Motor neuron (in vitro differentiated cells): Measurements from ENCODE around the gene NKX1-2. TPM values are rescaled to one million over a fixed set of nuclear protein-coding genes. Genes with fewer than 3 reads are reported as not detected.

Source experiments
- ATAC-seq, 8 experiments: fragments of 200-7000 bp; cut with Tn5 transposase; replicated peaks in 6 of 8; 2 replicates each; pipeline ENCODE4 v1.8.0; 2021; ENCODE audit warnings: mild to moderate bottlenecking in 8 of 8, moderate library complexity in 8 of 8
- H3K27ac ChIP-seq, 2 donors: fragments of 250-450 bp; sonication (Bioruptor Pico); 2 replicates each; pipeline ENCODE4 v1.9.0; 2021; ENCODE audit warnings: antibody characterized with exemption in 2 of 2, mild to moderate bottlenecking in 2 of 2, moderate library complexity in 1 of 2
- H3K4me1 ChIP-seq, 2 donors: fragments of 250-450 bp; sonication (Bioruptor Pico); replicated peaks in 1 of 2; 2 replicates each; pipeline ENCODE4 v1.6.1; 2021; ENCODE audit warnings: antibody characterized with exemption in 2 of 2, mild to moderate bottlenecking in 2 of 2, moderate library complexity in 1 of 2
- H3K4me3 ChIP-seq, 5 donors: fragments of 250-450 bp; sonication (Bioruptor Pico); 2 replicates each; pipeline ENCODE4 v1.9.0; 2021; ENCODE audit warnings: antibody characterized with exemption in 5 of 5, mild to moderate bottlenecking in 5 of 5, moderate library complexity in 4 of 5
- WGBS, 10 experiments: fragments of 450-650 bp; shearing (Covaris generic); methylation state at CpG; one replicate each; pipeline ENCODE4 v1.0.0; 2022; 5-methylcytosine and 5-hydroxymethylcytosine counted together
- in situ Hi-C, 9 experiments: fragments of 400-800 bp; cut with MboI; loops; one replicate each; pipeline ENCODE4 v1.15.0; 2021; ENCODE audit warnings: low sequenced_read_pairs in 9 of 9, low pct_unique_long_range_greater_than_20kb in 2 of 9; ENCODE audit not compliant: unreplicated experiment in 9 of 9
- total RNA-seq, 8 experiments: library from RNA; unstranded; fragments of 300-600 nt; gene quantifications; 2 replicates each; pipeline versions ENCODE4 v1.2.3 to v1.2.4, GENCODE V29; 2022

NKX1-2 gene
- total RNA-seq, 8 experiments from 2014 or later, result 0.09 to 2.6 (median 0.25) TPM; not detected in 4

GRCh38 chr10:124484661-124485060, 34.8 kb upstream of the NKX1-2 start:
- 33 to 79% (median 61%) methylated on average over 1 to 2 of the region's 2 CpGs; no CpG with 5 or more reads in 4 of the 10 experiments for whole genome bisulfite sequencing, 10 experiments
- Histone ChIP-seq H3K27ac (no peak overlapping the region), H3K4me1 (peaks cover 0 to 10% of the 10 kb centered on the region in 2 donors), H3K4me3 (no peak overlapping the region)
- peak in 2 of 8 experiments; percentile 42 to 46 for ATAC-seq
- in situ Hi-C loops, result no loop called here

GRCh38 chr10:124484031-124484430, 34.2 kb upstream of the NKX1-2 start:
- peaks cover 0 to 10% of the 10 kb centered on the region in 2 donors for H3K4me1 ChIP-seq
- in situ Hi-C loops, result no loop called here
- 85 to 93% (median 90%) methylated on average over 2 to 9 of the region's 17 CpGs; no CpG with 5 or more reads in 7 of the 10 experiments for WGBS, 10 experiments
- no peak overlapping the region for H3K27ac ChIP-seq
- H3K4me3 ChIP-seq, result no peak overlapping the region
- ATAC-seq, result no peak

DNA sequence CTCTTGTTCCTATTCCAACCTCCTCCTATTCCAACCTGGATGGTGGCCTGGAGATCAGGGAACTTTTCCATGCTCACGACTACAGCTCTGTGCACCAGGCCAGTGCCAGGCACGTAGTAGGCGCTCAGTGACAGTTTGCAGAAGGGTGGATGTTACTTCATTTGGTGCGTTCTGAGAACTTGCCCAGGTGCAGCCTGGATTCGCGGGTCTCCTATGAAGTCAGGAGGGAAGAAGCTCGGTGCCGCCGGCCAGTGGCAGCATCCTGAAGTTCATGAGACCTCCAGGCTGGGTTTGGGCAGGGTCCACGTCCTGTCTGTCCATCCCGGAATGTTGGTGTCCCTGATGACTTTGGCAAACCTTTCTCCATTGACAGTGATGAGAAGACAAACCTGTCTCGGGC, 33.0 kb upstream of the NKX1-2 start:
- Histone ChIP-seq H3K4me3 (no peak overlapping the region), H3K4me1 (peaks cover 7 to 18% of the 10 kb centered on the region in 2 donors), H3K27ac (no peak overlapping the region)
- 50 to 90% (median 80%) methylated on average over 2 to 7 of the region's 12 CpGs; no CpG with 5 or more reads in 3 of the 10 experiments for WGBS, 10 experiments
- in situ Hi-C loops, result no loop called here
- no peak for ATAC-seq

DNA sequence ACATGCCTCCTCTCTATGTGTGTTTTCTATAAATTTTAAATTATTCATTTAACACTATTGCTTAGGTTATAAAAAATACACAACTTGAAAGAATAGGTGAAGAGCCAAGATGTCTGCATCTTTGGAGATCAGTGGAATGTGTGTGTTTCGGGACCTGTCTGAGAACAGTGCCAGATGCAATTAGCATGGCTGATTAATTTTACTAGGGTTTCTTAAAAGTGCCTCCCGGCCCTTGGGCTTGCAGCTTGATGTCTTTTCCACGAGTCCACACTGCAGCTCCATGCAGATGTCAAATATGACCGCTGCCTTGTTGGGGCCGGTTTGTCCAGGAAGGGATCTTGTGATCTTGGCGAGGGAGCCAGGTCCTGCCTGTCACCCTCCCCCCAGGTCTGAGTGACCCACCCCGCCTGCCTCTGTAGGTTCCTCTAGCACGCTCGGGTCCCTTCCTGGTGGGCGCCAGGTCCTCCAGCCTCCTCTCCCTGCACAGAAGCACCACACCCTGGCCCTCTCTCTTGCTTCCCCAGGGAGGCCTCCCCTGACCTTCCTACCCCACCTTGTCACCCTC, 32.5 kb upstream of the NKX1-2 start:
- H3K4me1 ChIP-seq, result peaks cover 7 to 18% of the 10 kb centered on the region in 2 donors
- H3K27ac ChIP-seq, result no peak overlapping the region
- in situ Hi-C loops, result no loop called here
- H3K4me3 ChIP-seq, result no peak overlapping the region
- WGBS, 10 experiments, result 50 to 100% (median 83%) methylated on average over 1 to 10 of the region's 10 CpGs; no CpG with 5 or more reads in 2 of the 10 experiments
- ATAC-seq, result no peak

GRCh38 chr10:124481717-124482116, 31.9 kb upstream of the NKX1-2 start:
- in situ Hi-C loops, result no loop called here
- Histone ChIP-seq H3K4me3 (no peak overlapping the region), H3K4me1 (peaks cover 7 to 18% of the 10 kb centered on the region in 2 donors), H3K27ac (no peak overlapping the region)
- ATAC-seq, result no peak
- 29 to 100% (median 78%) methylated on average over 1 to 6 of the region's 6 CpGs; no CpG with 5 or more reads in 2 of the 10 experiments for WGBS, 10 experiments

DNA sequence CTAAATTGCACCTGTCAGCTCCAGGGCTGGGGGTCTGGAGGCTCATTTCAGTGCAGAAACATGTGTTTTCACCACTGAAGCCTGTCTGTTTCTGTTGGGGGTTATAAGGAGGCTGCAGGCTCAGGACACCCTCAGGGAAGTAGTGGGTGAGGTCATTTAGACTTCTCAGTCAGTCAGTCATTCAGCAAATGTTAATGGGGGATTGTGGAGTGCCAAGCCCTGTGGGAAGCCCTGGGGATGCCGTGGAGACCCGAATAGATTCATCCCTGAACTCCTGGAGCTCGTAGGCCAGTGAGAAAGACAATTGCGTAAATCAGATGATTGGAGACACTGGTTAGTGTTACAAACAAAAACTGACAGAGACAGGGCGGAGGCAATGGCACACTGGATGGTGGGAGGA, 31.0 kb upstream of the NKX1-2 start:
- H3K4me1 ChIP-seq, result peaks cover 7 to 18% of the 10 kb centered on the region in 2 donors
- no peak overlapping the region for H3K4me3 ChIP-seq
- in situ Hi-C loops, result no loop called here
- peak in 3 of 8 experiments; percentile 25 to 80 (median 76) for ATAC-seq
- 14 to 100% (median 48%) methylated on average over 1 to 5 of the region's 5 CpGs; no CpG with 5 or more reads in 4 of the 10 experiments for WGBS, 10 experiments
- H3K27ac ChIP-seq, result peak overlapping the region in 1 of 2 donors; percentile 24

GRCh38 chr10:124478515-124478914, 28.7 kb upstream of the NKX1-2 start:
- ATAC-seq, result peak in 3 of 8 experiments; percentile 64 to 67 (median 66)
- Histone ChIP-seq H3K27ac (no peak overlapping the region), H3K4me1 (peaks cover 7 to 18% of the 10 kb centered on the region in 2 donors), H3K4me3 (no peak overlapping the region)
- in situ Hi-C loops, result no loop called here
- 80 to 100% (median 81%) methylated on average over 1 to 4 of the region's 14 CpGs; no CpG with 5 or more reads in 7 of the 10 experiments for WGBS, 10 experiments

DNA sequence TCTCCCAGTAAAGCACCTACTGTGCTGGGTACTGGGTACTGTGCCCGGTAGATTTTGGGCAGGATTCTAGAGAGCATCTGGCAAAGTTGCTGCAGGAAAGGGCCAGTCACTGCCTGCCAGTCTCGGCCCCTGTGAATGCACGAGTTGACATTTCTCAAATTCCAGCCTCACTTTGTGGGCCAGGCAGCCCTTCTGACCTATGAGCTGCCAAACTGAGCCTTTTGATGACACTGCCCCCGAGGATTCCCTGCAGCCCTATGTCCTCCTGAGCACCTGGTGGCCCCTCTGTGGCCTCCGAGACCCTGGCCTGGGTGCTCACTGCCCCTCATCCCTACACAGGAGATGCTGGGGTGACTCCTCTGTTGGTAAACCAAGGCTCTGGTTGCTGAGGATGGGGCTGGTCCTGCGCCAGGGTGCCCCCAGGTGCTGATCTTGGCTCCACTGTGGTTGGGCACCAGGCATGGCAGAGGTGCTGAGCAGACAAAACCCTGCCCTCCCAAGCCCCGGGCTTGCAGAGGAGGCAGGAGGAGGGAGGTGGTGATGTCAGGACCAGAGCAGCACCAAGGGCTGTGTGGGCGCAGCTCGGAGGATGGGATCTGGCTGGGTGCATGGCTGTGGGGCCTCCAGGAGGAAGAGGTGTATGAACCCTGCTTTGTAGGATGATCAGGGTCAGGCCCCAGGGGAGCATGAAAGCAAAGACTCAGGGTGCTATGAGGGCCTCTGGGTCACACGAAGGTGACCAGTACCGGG, 28.0 kb upstream of the NKX1-2 start:
- Histone ChIP-seq H3K27ac (peak overlapping the region in 1 of 2 donors; percentile 6), H3K4me3 (no peak overlapping the region), H3K4me1 (peaks cover 7 to 18% of the 10 kb centered on the region in 2 donors)
- in situ Hi-C loops, result no loop called here
- peak in 2 of 8 experiments; percentile 29 to 38 for ATAC-seq
- WGBS, 10 experiments, result 43 to 88% (median 60%) methylated on average over 4 to 5 of the region's 11 CpGs; no CpG with 5 or more reads in 7 of the 10 experiments

GRCh38 chr10:124476043-124476725, 26.3 kb upstream of the NKX1-2 start:
- Histone ChIP-seq H3K4me1 (peaks cover 7 to 15% of the 10 kb centered on the region in 2 donors), H3K4me3 (no peak overlapping the region), H3K27ac (no peak overlapping the region)
- WGBS, 10 experiments, result 84 to 100% (median 99%) methylated on average over 3 to 10 of the region's 23 CpGs; no CpG with 5 or more reads in 6 of the 10 experiments
- ATAC-seq, result no peak
- in situ Hi-C loops, result no loop called here

GRCh38 chr10:124474514-124475070, 24.8 kb upstream of the NKX1-2 start:
- no peak for ATAC-seq
- 71 to 78% methylated on average over 1 to 3 of the region's 9 CpGs; no CpG with 5 or more reads in 8 of the 10 experiments for WGBS, 10 experiments
- Histone ChIP-seq H3K27ac (no peak overlapping the region), H3K4me3 (no peak overlapping the region), H3K4me1 (peaks cover 7 to 17% of the 10 kb centered on the region in 2 donors)
- in situ Hi-C loops, result no loop called here

- no peak overlapping the region for H3K4me3 ChIP-seq
- H3K4me1 ChIP-seq, result peaks cover 2 to 10% of the 10 kb centered on the region in 2 donors
- 14 to 77% (median 60%) methylated on average over 1 to 3 of the region's 3 CpGs; no CpG with 5 or more reads in 5 of the 10 experiments for WGBS, 10 experiments
- no peak overlapping the region for H3K27ac ChIP-seq
- in situ Hi-C loops, result no loop called here
- ATAC-seq, result no peak
These were observed 23.2 kb upstream of the NKX1-2 start for GRCh38 chr10:124473070-124473469.

DNA sequence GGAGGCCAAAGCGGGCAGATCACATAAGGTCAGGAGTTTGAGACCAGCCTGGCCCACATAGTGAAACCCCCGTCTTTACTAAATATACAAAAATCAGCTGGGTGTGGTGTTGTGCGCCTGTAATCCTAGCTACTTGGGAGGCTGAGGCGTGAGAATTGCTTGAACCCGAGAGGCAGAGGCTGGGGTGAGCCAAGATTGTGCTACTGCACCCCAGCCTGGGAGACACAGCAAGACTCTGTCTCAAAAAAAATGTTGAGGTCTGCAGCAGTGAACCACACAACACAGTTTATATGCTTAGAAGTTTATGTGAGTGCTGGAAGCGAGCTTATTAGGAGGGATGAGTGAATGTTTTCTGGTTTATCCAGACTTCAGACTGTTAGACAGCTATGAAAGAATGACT, 22.2 kb upstream of the NKX1-2 start:
- 83 to 100% (median 94%) methylated on average over 1 to 6 of the region's 6 CpGs; no CpG with 5 or more reads in 1 of the 10 experiments for WGBS, 10 experiments
- in situ Hi-C loops, result no loop called here
- H3K27ac ChIP-seq, result no peak overlapping the region
- H3K4me1 ChIP-seq, result peaks cover 0 to 10% of the 10 kb centered on the region in 2 donors
- ATAC-seq, result no peak
- H3K4me3 ChIP-seq, result no peak overlapping the region
